NCI-H226 (cell line): ENCODE data around the gene GDF10.

Experiments used
- DNase-seq: peaks from one replicate; pipeline ENCODE4 v3.0.0-alpha.2; 2015

The GDF10 gene

GRCh38 chr10:47299611-47300428 is at the start of gene GDF10:
TSS of gene GDF10 (plus strand) at chr10:47300197. CDS start at chr10:47300652, 455 bp downstream.
- no peak for DNase-seq

- no peak for DNase-seq
Observed at GRCh38 chr10:47252093-47252780, 47.8 kb upstream of the GDF10 start.

GRCh38 chr10:47253030-47253637 is 46.9 kb upstream of the GDF10 start:
- DNase-seq: no peak

- DNase-seq: no peak
Observed at GRCh38 chr10:47253651-47254375, 46.2 kb upstream of the GDF10 start.

- DNase-seq: no peak
Observed at GRCh38 chr10:47254611-47255010, 45.4 kb upstream of the GDF10 start.

GRCh38 chr10:47255033-47255813 is 44.8 kb upstream of the GDF10 start:
- DNase-seq: no peak

- no peak for DNase-seq
Observed at GRCh38 chr10:47255866-47256265, 44.1 kb upstream of the GDF10 start.

GRCh38 chr10:47256751-47257336 is 43.2 kb upstream of the GDF10 start:
- DNase-seq: no peak

- DNase-seq: no peak
Observed at GRCh38 chr10:47257396-47258120, 42.4 kb upstream of the GDF10 start.

- DNase-seq: no peak
Observed at GRCh38 chr10:47258921-47259320, 41.1 kb upstream of the GDF10 start.

- DNase-seq: no peak
Observed at GRCh38 chr10:47259466-47259865, 40.5 kb upstream of the GDF10 start.

GRCh38 chr10:47260505-47261111 is 39.4 kb upstream of the GDF10 start:
- DNase-seq: no peak

- DNase-seq: no peak
Observed at GRCh38 chr10:47261121-47261520, 38.9 kb upstream of the GDF10 start.

GRCh38 chr10:47261556-47261955 is 38.4 kb upstream of the GDF10 start:
- DNase-seq: no peak

- no peak for DNase-seq
Observed at GRCh38 chr10:47262606-47263533, 37.1 kb upstream of the GDF10 start.

- no peak for DNase-seq
Observed at GRCh38 chr10:47264797-47265281, 35.2 kb upstream of the GDF10 start.

GRCh38 chr10:47266602-47267001 is 33.4 kb upstream of the GDF10 start:
- no peak for DNase-seq

- DNase-seq: no peak
Observed at GRCh38 chr10:47268696-47269095, 31.3 kb upstream of the GDF10 start.

- DNase-seq: no peak
Observed at GRCh38 chr10:47269294-47269693, 30.7 kb upstream of the GDF10 start.
